BE2C (cell line): ENCODE measurements around the gene THADA.

ENCODE experiments used
- DNase-seq: peaks from one replicate; pipeline ENCODE4 v3.0.0-alpha.2; 2020
- H3K27me3 ChIP-seq: fragments of 250-450 bp; sonication (Bioruptor Pico); 2 replicates; pipeline ENCODE4 v1.5.1; 2020; ENCODE audit warnings: mild to moderate bottlenecking
- H3K36me3 ChIP-seq: fragments of 250-450 bp; sonication (Bioruptor Pico); 2 replicates; pipeline ENCODE4 v1.5.1; 2020; ENCODE audit warnings: mild to moderate bottlenecking
- H3K4me1 ChIP-seq: fragments of 250-450 bp; sonication (Bioruptor Pico); 2 replicates; pipeline ENCODE4 v1.5.1; 2020
- H3K4me3 ChIP-seq: 2 replicates; pipeline ENCODE4 v1.5.1; 2011; ENCODE audit warnings: low read depth, low read length
- H3K9me3 ChIP-seq: fragments of 250-450 bp; sonication (Bioruptor Pico); 2 replicates; pipeline ENCODE4 v1.5.1; 2020
- CTCF ChIP-seq: IDR thresholded peaks from 2 replicates; pipeline ENCODE4 v1.5.1; 2012; ENCODE audit warnings: mild to moderate bottlenecking, low read depth, low read length

Gene THADA

GRCh38 chr2:43520919-43521318 is 74.9 kb downstream of the THADA start:
- no peak for TF ChIP-seq CTCF
- Histone ChIP-seq H3K27me3 (no peaks in the 10 kb centered on the region), H3K9me3 (no peaks in the 10 kb centered on the region), H3K4me1 (peaks cover 21% of the 10 kb centered on the region), H3K4me3 (no peak overlapping the region), H3K36me3 (peaks cover 10% of the 10 kb centered on the region)
- no peak for DNase-seq

GRCh38 chr2:43519643-43520221 is 76.1 kb downstream of the THADA start:
- Histone ChIP-seq H3K4me1 (peaks cover 21% of the 10 kb centered on the region), H3K9me3 (no peaks in the 10 kb centered on the region), H3K4me3 (no peak overlapping the region), H3K36me3 (0 out of 2 replicates have a peak, but pooled peaks cover under 1% of the 10 kb centered on the region), H3K27me3 (no peaks in the 10 kb centered on the region)
- no peak for DNase-seq
- no peak for TF ChIP-seq CTCF

GRCh38 chr2:43518718-43519117 is 77.1 kb downstream of the THADA start:
- peaks cover 18% of the 10 kb centered on the region for H3K4me1 ChIP-seq
- no peak for DNase-seq
- no peaks in the 10 kb centered on the region for H3K9me3 ChIP-seq
- H3K4me3 ChIP-seq = no peak overlapping the region
- no peak for TF ChIP-seq CTCF
- H3K27me3 ChIP-seq = no peaks in the 10 kb centered on the region
- no peaks in the 10 kb centered on the region for H3K36me3 ChIP-seq

- TF ChIP-seq CTCF = no peak
- H3K27me3 ChIP-seq = no peaks in the 10 kb centered on the region
- no peak for DNase-seq
- H3K36me3 ChIP-seq = no peaks in the 10 kb centered on the region
- no peaks in the 10 kb centered on the region for H3K9me3 ChIP-seq
- H3K4me3 ChIP-seq = no peak overlapping the region
- H3K4me1 ChIP-seq = peaks cover 18% of the 10 kb centered on the region
Observed at GRCh38 chr2:43518181-43518580, 77.7 kb downstream of the THADA start.

GRCh38 chr2:43515807-43516497 is 79.9 kb downstream of the THADA start:
- Histone ChIP-seq H3K27me3 (no peaks in the 10 kb centered on the region), H3K9me3 (no peaks in the 10 kb centered on the region), H3K4me3 (no peak overlapping the region), H3K36me3 (no peaks in the 10 kb centered on the region), H3K4me1 (peaks cover 10% of the 10 kb centered on the region)
- TF ChIP-seq CTCF = no peak
- DNase-seq = no peak

GRCh38 chr2:43515248-43515647 is 80.6 kb downstream of the THADA start:
- TF ChIP-seq CTCF = no peak
- H3K4me1 ChIP-seq = peaks cover 10% of the 10 kb centered on the region
- H3K27me3 ChIP-seq = no peaks in the 10 kb centered on the region
- H3K9me3 ChIP-seq = no peaks in the 10 kb centered on the region
- DNase-seq = no peak
- H3K36me3 ChIP-seq = no peaks in the 10 kb centered on the region
- H3K4me3 ChIP-seq = no peak overlapping the region
